H9 (cell line): ENCODE measurements around the gene GTF3C1. TPM values are rescaled to one million over a fixed set of nuclear protein-coding genes. Genes with fewer than 3 reads are reported as not detected.

Source experiments
- DNase-seq: peaks from one replicate; pipeline ENCODE4 v3.0.0-alpha.2; 2017
- H2AFZ ChIP-seq: one replicate; pipeline ENCODE4 v1.6.1; 2013; ENCODE audit warnings: mild to moderate bottlenecking, low read length, control low read depth, moderate library complexity
- H2AK5ac ChIP-seq: 2 replicates; pipeline ENCODE4 v1.6.1; 2013; ENCODE audit warnings: low read length, control low read depth, mixed read lengths; ENCODE audit not compliant: insufficient read length
- H2BK120ac ChIP-seq: one replicate; pipeline ENCODE4 v1.6.1; 2013; ENCODE audit warnings: low read depth, mild to moderate bottlenecking, low read length, control low read depth, inconsistent platforms; ENCODE audit not compliant: poor library complexity, severe bottlenecking
- H2BK12ac ChIP-seq: 2 replicates; pipeline ENCODE4 v1.6.1; 2013; ENCODE audit warnings: low read length, control low read depth, mixed read lengths, low read depth; ENCODE audit not compliant: insufficient read length
- H2BK15ac ChIP-seq: 2 replicates; pipeline ENCODE4 v1.6.1; 2013; ENCODE audit warnings: low read depth, low read length, control low read depth
- H2BK20ac ChIP-seq: one replicate; pipeline ENCODE4 v1.6.1; 2013; ENCODE audit warnings: low read depth, mild to moderate bottlenecking, low read length, control low read depth, inconsistent platforms; ENCODE audit not compliant: poor library complexity, severe bottlenecking
- H2BK5ac ChIP-seq: 2 replicates; pipeline ENCODE4 v1.6.1; 2013; ENCODE audit warnings: low read length, control low read depth, mixed read lengths; ENCODE audit not compliant: insufficient read length
- H3K14ac ChIP-seq: 2 replicates; pipeline ENCODE4 v1.6.1; 2013; ENCODE audit warnings: low read length, control low read depth; ENCODE audit not compliant: insufficient read depth
- H3K18ac ChIP-seq: 2 replicates; pipeline ENCODE4 v1.6.1; 2013; ENCODE audit warnings: low read depth, mild to moderate bottlenecking, mixed read lengths, low read length, control low read depth; ENCODE audit not compliant: insufficient read length
- H3K23ac ChIP-seq: 2 replicates; pipeline ENCODE4 v1.6.1; 2013; ENCODE audit warnings: low read length, control low read depth, mixed read lengths, low read depth; ENCODE audit not compliant: insufficient read length
- H3K23me2 ChIP-seq: 2 replicates; pipeline ENCODE4 v1.6.1; 2013; ENCODE audit warnings: low read depth, mild to moderate bottlenecking, mixed read lengths, low read length, control low read depth; ENCODE audit not compliant: insufficient read length, poor library complexity, severe bottlenecking
- H3K27ac ChIP-seq: 2 replicates; pipeline ENCODE4 v1.5.1; 2013; ENCODE audit warnings: low read length, control low read depth, mixed read lengths, low read depth; ENCODE audit not compliant: insufficient read length
- H3K27me3 ChIP-seq: 2 replicates; pipeline ENCODE4 v1.6.1; 2013; ENCODE audit warnings: low read length, control low read depth, inconsistent platforms; ENCODE audit not compliant: insufficient read depth
- H3K4ac ChIP-seq: 2 replicates; pipeline ENCODE4 v1.6.1; 2013; ENCODE audit warnings: low read depth, mild to moderate bottlenecking, control low read depth, inconsistent platforms, low read length, moderate library complexity
- H3K4me1 ChIP-seq: 2 replicates; pipeline ENCODE4 v1.6.1; 2013; ENCODE audit warnings: low read length, control low read depth, inconsistent platforms; ENCODE audit not compliant: insufficient read depth
- H3K4me2 ChIP-seq: 2 replicates; pipeline ENCODE4 v1.6.1; 2013; ENCODE audit warnings: low read length, control low read depth, mixed read lengths; ENCODE audit not compliant: insufficient read length, insufficient read depth
- H3K56ac ChIP-seq: 2 replicates; pipeline ENCODE4 v1.6.1; 2013; ENCODE audit warnings: low read depth, mild to moderate bottlenecking, mixed read lengths, low read length, control low read depth; ENCODE audit not compliant: insufficient read length
- H3K79me1 ChIP-seq: 2 replicates; pipeline ENCODE4 v1.6.1; 2013; ENCODE audit warnings: low read depth, mild to moderate bottlenecking, moderate library complexity, low read length, control low read depth, inconsistent platforms; ENCODE audit not compliant: insufficient read depth, poor library complexity, severe bottlenecking
- H3K79me2 ChIP-seq: 2 replicates; pipeline ENCODE4 v1.6.1; 2013; ENCODE audit warnings: low read length, control low read depth, inconsistent platforms; ENCODE audit not compliant: insufficient read depth
- H3K9ac ChIP-seq: 2 replicates; pipeline ENCODE4 v1.6.1; 2013; ENCODE audit warnings: low read length, control low read depth, mixed read lengths; ENCODE audit not compliant: insufficient read length; ENCODE audit errors: extremely low read depth
- H3K9me3 ChIP-seq: one replicate; pipeline ENCODE4 v1.6.1; 2013; ENCODE audit warnings: low read depth, low read length, inconsistent platforms; ENCODE audit not compliant: control insufficient read depth
- H3T11ph ChIP-seq: one replicate; pipeline ENCODE4 v1.6.1; 2013; ENCODE audit warnings: mild to moderate bottlenecking, low read length, control low read depth, inconsistent platforms
- H4K20me1 ChIP-seq: one replicate; pipeline ENCODE4 v1.6.1; 2013; ENCODE audit not compliant: control insufficient read depth, insufficient read length, insufficient read depth
- H4K5ac ChIP-seq: 2 replicates; pipeline ENCODE4 v1.6.1; 2013; ENCODE audit warnings: low read depth, mild to moderate bottlenecking, mixed read lengths, low read length, control low read depth; ENCODE audit not compliant: insufficient read length
- H4K8ac ChIP-seq: replicated peaks from 2 replicates; pipeline ENCODE4 v1.6.1; 2013; ENCODE audit warnings: low read length, control low read depth, mixed read lengths, low read depth; ENCODE audit not compliant: insufficient read length
- H4K91ac ChIP-seq: 2 replicates; pipeline ENCODE4 v1.6.1; 2013; ENCODE audit warnings: low read depth, mild to moderate bottlenecking, moderate library complexity, mixed read lengths, low read length, control low read depth; ENCODE audit not compliant: insufficient read length
- H3K27ac Mint-ChIP-seq, 3 experiments: 2 replicates in 2 of 3; 3 replicates in 1 of 3; pipeline ENCODE4 v1.8.0; 2020 to 2021; ENCODE audit warnings: mixed read lengths in 3 of 3, mild to moderate bottlenecking in 1 of 3, moderate library complexity in 1 of 3
- H3K27me3 Mint-ChIP-seq: 2 replicates; pipeline ENCODE4 v1.8.0; 2021; ENCODE audit warnings: low read depth, mild to moderate bottlenecking, moderate library complexity, mixed read lengths
- H3K36me3 Mint-ChIP-seq, 3 experiments: 2 replicates in 2 of 3; 3 replicates in 1 of 3; pipeline ENCODE4 v1.8.0; 2020 to 2021; ENCODE audit warnings: low read depth in 3 of 3, mixed read lengths in 3 of 3; ENCODE audit not compliant: insufficient read depth in 1 of 3
- H3K4me1 Mint-ChIP-seq, 2 experiments: 2 replicates each; pipeline ENCODE4 v1.8.0; 2020; ENCODE audit warnings: mixed read lengths in 2 of 2
- H3K4me3 Mint-ChIP-seq, 2 experiments: 2 replicates in 1 of 2; 3 replicates in 1 of 2; pipeline ENCODE4 v1.8.0; 2020 to 2021; ENCODE audit warnings: mild to moderate bottlenecking in 2 of 2, mixed read lengths in 2 of 2, moderate library complexity in 1 of 2
- H3K9me3 Mint-ChIP-seq, 2 experiments: 2 replicates in 1 of 2; 3 replicates in 1 of 2; pipeline ENCODE4 v1.8.0; 2020; ENCODE audit warnings: mild to moderate bottlenecking in 2 of 2, mixed read lengths in 2 of 2, moderate library complexity in 1 of 2
- WGBS: extraction: QIAGEN DNeasy Blood & Tissue Kit; methylation state at CpG from one replicate; pipeline ENCODE4 v1.1.7; 2013; ENCODE audit warnings: missing lambda C conversion rate, low lambda C conversion rate, mixed read lengths; ENCODE audit not compliant: insufficient read length; ENCODE audit errors: extremely low coverage; 5-methylcytosine and 5-hydroxymethylcytosine counted together
- total RNA-seq: library from RNA; stranded (reverse); gene quantifications from 2 replicates; pipeline ENCODE4 v1.2.1, GENCODE V29; 2021
- TF ChIP-seq, protein P1 (sequence below): fragments of 200-600 bp; sonication (generic); conservative IDR thresholded peaks from 3 replicates; pipeline ENCODE4 v1.8.0; 2021; ENCODE audit warnings: antibody characterized with exemption, mild to moderate bottlenecking

The GTF3C1 gene
- total RNA-seq, 1 experiment from 2014 or later, result 113 TPM

DNA sequence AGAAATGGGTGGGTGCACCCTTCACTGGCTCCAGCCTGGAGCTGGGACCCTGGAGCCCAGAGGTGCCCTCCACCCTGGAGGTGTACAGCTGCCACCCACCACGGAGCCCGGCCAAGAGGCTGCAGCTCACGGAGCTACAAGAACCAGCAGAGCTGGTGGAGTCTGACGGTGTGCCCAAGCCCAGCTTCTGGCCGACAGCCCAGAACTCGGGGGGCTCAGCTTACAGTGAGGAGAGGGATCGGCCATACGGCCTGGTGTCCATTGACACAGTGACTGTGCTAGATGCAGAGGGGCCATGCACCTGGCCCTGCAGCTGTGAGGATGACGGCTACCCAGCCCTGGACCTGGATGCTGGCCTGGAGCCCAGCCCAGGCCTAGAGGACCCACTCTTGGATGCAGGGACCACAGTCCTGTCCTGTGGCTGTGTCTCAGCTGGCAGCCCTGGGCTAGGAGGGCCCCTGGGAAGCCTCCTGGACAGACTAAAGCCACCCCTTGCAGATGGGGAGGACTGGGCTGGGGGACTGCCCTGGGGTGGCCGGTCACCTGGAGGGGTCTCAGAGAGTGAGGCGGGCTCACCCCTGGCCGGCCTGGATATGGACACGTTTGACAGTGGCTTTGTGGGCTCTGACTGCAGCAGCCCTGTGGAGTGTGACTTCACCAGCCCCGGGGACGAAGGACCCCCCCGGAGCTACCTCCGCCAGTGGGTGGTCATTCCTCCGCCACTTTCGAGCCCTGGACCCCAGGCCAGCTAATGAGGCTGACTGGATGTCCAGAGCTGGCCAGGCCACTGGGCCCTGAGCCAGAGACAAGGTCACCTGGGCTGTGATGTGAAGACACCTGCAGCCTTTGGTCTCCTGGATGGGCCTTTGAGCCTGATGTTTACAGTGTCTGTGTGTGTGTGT is 100.9 kb downstream of the GTF3C1 start:
- Histone ChIP-seq H3K23ac (no peak overlapping the region), H2BK120ac (no peak overlapping the region), H3K27me3 (no peaks in the 10 kb centered on the region), H3K56ac (no peak overlapping the region), H2AK5ac (no peak overlapping the region), H2AFZ (no peak overlapping the region), H3K4ac (no peak overlapping the region), H2BK20ac (no peak overlapping the region), H3K9ac (no peak overlapping the region), H3K4me2 (no peak overlapping the region), H4K20me1 (peaks cover 2% of the 10 kb centered on the region), H2BK12ac (no peak overlapping the region), H2BK15ac (no peak overlapping the region), H3K79me2 (no peaks in the 10 kb centered on the region), H3K9me3 (peaks cover 15% of the 10 kb centered on the region), H3K18ac (no peak overlapping the region), H3K27ac (no peak overlapping the region), H4K5ac (no peak overlapping the region), H3K23me2 (no peaks in the 10 kb centered on the region), H4K8ac (no peak overlapping the region), H3T11ph (no peak overlapping the region), H2BK5ac (no peak overlapping the region), H3K79me1 (no peaks in the 10 kb centered on the region), H3K14ac (no peak overlapping the region), H4K91ac (no peak overlapping the region), H3K4me1 (no peaks in the 10 kb centered on the region)
- H3K27me3 Mint-ChIP-seq, result peaks cover 2% of the 10 kb centered on the region; the same call in 1 of the 2 replicates
- no peak overlapping the region for H3K4me3 Mint-ChIP-seq
- no peak overlapping the region; a peak in 1 of 7 replicates for H3K27ac Mint-ChIP-seq
- TF ChIP-seq, protein P1, sequence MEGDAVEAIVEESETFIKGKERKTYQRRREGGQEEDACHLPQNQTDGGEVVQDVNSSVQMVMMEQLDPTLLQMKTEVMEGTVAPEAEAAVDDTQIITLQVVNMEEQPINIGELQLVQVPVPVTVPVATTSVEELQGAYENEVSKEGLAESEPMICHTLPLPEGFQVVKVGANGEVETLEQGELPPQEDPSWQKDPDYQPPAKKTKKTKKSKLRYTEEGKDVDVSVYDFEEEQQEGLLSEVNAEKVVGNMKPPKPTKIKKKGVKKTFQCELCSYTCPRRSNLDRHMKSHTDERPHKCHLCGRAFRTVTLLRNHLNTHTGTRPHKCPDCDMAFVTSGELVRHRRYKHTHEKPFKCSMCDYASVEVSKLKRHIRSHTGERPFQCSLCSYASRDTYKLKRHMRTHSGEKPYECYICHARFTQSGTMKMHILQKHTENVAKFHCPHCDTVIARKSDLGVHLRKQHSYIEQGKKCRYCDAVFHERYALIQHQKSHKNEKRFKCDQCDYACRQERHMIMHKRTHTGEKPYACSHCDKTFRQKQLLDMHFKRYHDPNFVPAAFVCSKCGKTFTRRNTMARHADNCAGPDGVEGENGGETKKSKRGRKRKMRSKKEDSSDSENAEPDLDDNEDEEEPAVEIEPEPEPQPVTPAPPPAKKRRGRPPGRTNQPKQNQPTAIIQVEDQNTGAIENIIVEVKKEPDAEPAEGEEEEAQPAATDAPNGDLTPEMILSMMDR, result no peak
- peaks cover 12 to 16% (median 13%) of the 10 kb centered on the region in 3 experiments for H3K36me3 Mint-ChIP-seq
- peaks cover 16 to 22% of the 10 kb centered on the region in 2 experiments for H3K9me3 Mint-ChIP-seq
- DNase-seq, result no peak
- WGBS, result no CpG with 5 or more reads among the region's 19 CpGs
- H3K4me1 Mint-ChIP-seq, result peaks cover 2 to 3% of the 10 kb centered on the region in 2 experiments; a peak in 2 of 4 replicates
